Measurements from ENCODE around the gene ERBIN.
A peak's percentile ranks its signal among the peaks of the same experiment; 100 is the strongest.

The ERBIN gene

GRCh38 chr5:65981548-65981947 lies 55.2 kb downstream of the ERBIN start:
- no peak overlapping the region for H2BK5ac ChIP-seq (ENCODE audit: low read depth, low read length, poor library complexity, severe bottlenecking)
- no peaks in the 10 kb centered on the region for H3K27me3 ChIP-seq (ENCODE audit: control insufficient read depth in 1 of 2, insufficient read depth in 1 of 2, low read length in 2 of 2)
- no peak overlapping the region for H3K4me3 ChIP-seq (ENCODE audit: insufficient read depth in 1 of 2, low read depth in 1 of 2, low read length in 2 of 2)
- H3K14ac ChIP-seq (ENCODE audit: low read length in 2 of 2): no peak overlapping the region
- no peaks in the 10 kb centered on the region for H3K9me3 ChIP-seq (ENCODE audit: control insufficient read depth, low read length)
- H3K18ac ChIP-seq (ENCODE audit: low read depth in 1 of 2, low read length in 2 of 2): no peak overlapping the region
- H3K4me2 ChIP-seq (ENCODE audit: low read length, poor library complexity, severe bottlenecking): no peak overlapping the region
- no peak overlapping the region for H2BK12ac ChIP-seq (ENCODE audit: low read length in 2 of 2)
- no peak for DNase-seq
- peaks cover 0 to 10% of the 10 kb centered on the region in 2 experiments for H3K36me3 ChIP-seq (ENCODE audit: control insufficient read depth in 1 of 2, insufficient read depth in 2 of 2, low read depth in 1 of 2, low read length in 2 of 2)
- no peak overlapping the region for H4K91ac ChIP-seq (ENCODE audit: low read length)
- no peak overlapping the region for H4K8ac ChIP-seq (ENCODE audit: low read length)
- H3K9ac ChIP-seq (ENCODE audit: low read length): no peak overlapping the region
- 75% methylated on average over 1 of the region's 1 CpG for WGBS
- no peak overlapping the region for H2BK15ac ChIP-seq (ENCODE audit: low read depth, poor library complexity, severe bottlenecking)
- H3K27ac ChIP-seq (ENCODE audit: low read length, poor library complexity, severe bottlenecking): no peak overlapping the region
- H3K4me1 ChIP-seq (ENCODE audit: control insufficient read depth, insufficient read depth, low read depth, low read length): peaks cover 13% of the 10 kb centered on the region
- no peak overlapping the region for H3K23ac ChIP-seq (ENCODE audit: low read length in 2 of 2)
- H2AK5ac ChIP-seq (ENCODE audit: low read length, severe bottlenecking): no peak overlapping the region
- H3K4ac ChIP-seq (ENCODE audit: low read depth in 1 of 2, low read length in 2 of 2): no peak overlapping the region
- peaks cover 6% of the 10 kb centered on the region for H3K79me1 ChIP-seq (replicated peaks; ENCODE audit: low read length, poor library complexity, severe bottlenecking)
- no peak overlapping the region for H2BK120ac ChIP-seq (ENCODE audit: low read depth, low read length)
- H2AFZ ChIP-seq (ENCODE audit: low read depth, low read length): no peak overlapping the region

GRCh38 chr5:65981969-65982619 lies 55.7 kb downstream of the ERBIN start:
- Histone ChIP-seq H3K4me1 (ENCODE audit: control insufficient read depth, insufficient read depth, low read depth, low read length) (peaks cover 14% of the 10 kb centered on the region), H3K9ac (ENCODE audit: low read length) (no peak overlapping the region), H3K27ac (ENCODE audit: low read length, poor library complexity, severe bottlenecking) (no peak overlapping the region), H3K18ac (ENCODE audit: low read depth in 1 of 2, low read length in 2 of 2) (no peak overlapping the region), H3K4ac (ENCODE audit: low read depth in 1 of 2, low read length in 2 of 2) (no peak overlapping the region), H3K23ac (ENCODE audit: low read length in 2 of 2) (no peak overlapping the region), H3K79me1 (replicated peaks; ENCODE audit: low read length, poor library complexity, severe bottlenecking) (peaks cover 6% of the 10 kb centered on the region), H2BK5ac (ENCODE audit: low read depth, low read length, poor library complexity, severe bottlenecking) (no peak overlapping the region), H3K27me3 (ENCODE audit: control insufficient read depth in 1 of 2, insufficient read depth in 1 of 2, low read length in 2 of 2) (no peaks in the 10 kb centered on the region), H3K4me3 (ENCODE audit: insufficient read depth in 1 of 2, low read depth in 1 of 2, low read length in 2 of 2) (no peak overlapping the region), H4K91ac (ENCODE audit: low read length) (no peak overlapping the region), H2BK120ac (ENCODE audit: low read depth, low read length) (no peak overlapping the region), H2AK5ac (ENCODE audit: low read length, severe bottlenecking) (no peak overlapping the region), H3K9me3 (ENCODE audit: control insufficient read depth, low read length) (no peaks in the 10 kb centered on the region), H3K14ac (ENCODE audit: low read length in 2 of 2) (no peak overlapping the region), H2AFZ (ENCODE audit: low read depth, low read length) (no peak overlapping the region), H2BK12ac (ENCODE audit: low read length in 2 of 2) (no peak overlapping the region), H2BK15ac (ENCODE audit: low read depth, poor library complexity, severe bottlenecking) (no peak overlapping the region), H3K4me2 (ENCODE audit: low read length, poor library complexity, severe bottlenecking) (no peak overlapping the region), H4K8ac (ENCODE audit: low read length) (no peak overlapping the region), H3K36me3 (ENCODE audit: control insufficient read depth in 1 of 2, insufficient read depth in 2 of 2, low read depth in 1 of 2, low read length in 2 of 2) (peaks cover 0 to 10% of the 10 kb centered on the region in 2 experiments)
- no peak for DNase-seq
- 100% methylated on average over 1 of the region's 3 CpGs for whole genome bisulfite sequencing

- no peak overlapping the region for H3K23ac ChIP-seq (ENCODE audit: low read length in 2 of 2)
- no peak overlapping the region for H3K4ac ChIP-seq (ENCODE audit: low read depth in 1 of 2, low read length in 2 of 2)
- no peaks in the 10 kb centered on the region for H3K9me3 ChIP-seq (ENCODE audit: control insufficient read depth, low read length)
- H3K27ac ChIP-seq (ENCODE audit: low read length, poor library complexity, severe bottlenecking): no peak overlapping the region
- H3K27me3 ChIP-seq (ENCODE audit: control insufficient read depth in 1 of 2, insufficient read depth in 1 of 2, low read length in 2 of 2): no peaks in the 10 kb centered on the region
- H4K91ac ChIP-seq (ENCODE audit: low read length): no peak overlapping the region
- peaks cover 0 to 10% of the 10 kb centered on the region in 2 experiments for H3K36me3 ChIP-seq (ENCODE audit: control insufficient read depth in 1 of 2, insufficient read depth in 2 of 2, low read depth in 1 of 2, low read length in 2 of 2)
- no peak for DNase-seq
- no peak overlapping the region for H2BK5ac ChIP-seq (ENCODE audit: low read depth, low read length, poor library complexity, severe bottlenecking)
- no peak overlapping the region for H2BK120ac ChIP-seq (ENCODE audit: low read depth, low read length)
- no peak overlapping the region for H3K14ac ChIP-seq (ENCODE audit: low read length in 2 of 2)
- H4K8ac ChIP-seq (ENCODE audit: low read length): no peak overlapping the region
- no peak overlapping the region for H3K4me2 ChIP-seq (ENCODE audit: low read length, poor library complexity, severe bottlenecking)
- no peak overlapping the region for H2BK15ac ChIP-seq (ENCODE audit: low read depth, poor library complexity, severe bottlenecking)
- no peak overlapping the region for H3K4me3 ChIP-seq (ENCODE audit: insufficient read depth in 1 of 2, low read depth in 1 of 2, low read length in 2 of 2)
- H3K18ac ChIP-seq (ENCODE audit: low read depth in 1 of 2, low read length in 2 of 2): no peak overlapping the region
- no peak overlapping the region for H3K9ac ChIP-seq (ENCODE audit: low read length)
- no peak overlapping the region for H2AK5ac ChIP-seq (ENCODE audit: low read length, severe bottlenecking)
- peaks cover 6% of the 10 kb centered on the region for H3K79me1 ChIP-seq (replicated peaks; ENCODE audit: low read length, poor library complexity, severe bottlenecking)
- H2AFZ ChIP-seq (ENCODE audit: low read depth, low read length): no peak overlapping the region
- WGBS: 80% methylated on average over 1 of the region's 1 CpG
- H2BK12ac ChIP-seq (ENCODE audit: low read length in 2 of 2): no peak overlapping the region
- peaks cover 18% of the 10 kb centered on the region for H3K4me1 ChIP-seq (ENCODE audit: control insufficient read depth, insufficient read depth, low read depth, low read length)
Measured at GRCh38 chr5:65982635-65983034, 56.3 kb downstream of the ERBIN start.

- Histone ChIP-seq H3K4ac (ENCODE audit: low read depth in 1 of 2, low read length in 2 of 2) (no peak overlapping the region), H3K9me3 (ENCODE audit: control insufficient read depth, low read length) (no peaks in the 10 kb centered on the region), H4K8ac (ENCODE audit: low read length) (peak overlapping the region; percentile 49), H3K18ac (ENCODE audit: low read depth in 1 of 2, low read length in 2 of 2) (peak overlapping the region in 1 of 2 experiments; percentile 68), H3K14ac (ENCODE audit: low read length in 2 of 2) (peak overlapping the region in 1 of 2 experiments; percentile 39), H4K91ac (ENCODE audit: low read length) (no peak overlapping the region), H2AFZ (ENCODE audit: low read depth, low read length) (no peak overlapping the region), H3K36me3 (ENCODE audit: control insufficient read depth in 1 of 2, insufficient read depth in 2 of 2, low read depth in 1 of 2, low read length in 2 of 2) (peaks cover 0 to 13% of the 10 kb centered on the region in 2 experiments), H3K4me2 (ENCODE audit: low read length, poor library complexity, severe bottlenecking) (no peak overlapping the region), H2BK15ac (ENCODE audit: low read depth, poor library complexity, severe bottlenecking) (no peak overlapping the region), H3K27ac (ENCODE audit: low read length, poor library complexity, severe bottlenecking) (no peak overlapping the region), H2AK5ac (ENCODE audit: low read length, severe bottlenecking) (peak overlapping the region; percentile 19), H3K9ac (ENCODE audit: low read length) (no peak overlapping the region), H2BK12ac (ENCODE audit: low read length in 2 of 2) (no peak overlapping the region), H3K79me1 (replicated peaks; ENCODE audit: low read length, poor library complexity, severe bottlenecking) (peaks cover 8% of the 10 kb centered on the region), H3K27me3 (ENCODE audit: control insufficient read depth in 1 of 2, insufficient read depth in 1 of 2, low read length in 2 of 2) (no peaks in the 10 kb centered on the region), H2BK5ac (ENCODE audit: low read depth, low read length, poor library complexity, severe bottlenecking) (no peak overlapping the region), H2BK120ac (ENCODE audit: low read depth, low read length) (no peak overlapping the region), H3K4me1 (ENCODE audit: control insufficient read depth, insufficient read depth, low read depth, low read length) (peaks cover 20% of the 10 kb centered on the region), H3K4me3 (ENCODE audit: insufficient read depth in 1 of 2, low read depth in 1 of 2, low read length in 2 of 2) (no peak overlapping the region), H3K23ac (ENCODE audit: low read length in 2 of 2) (no peak overlapping the region)
- DNase-seq: no peak
- WGBS: 94% methylated on average over 10 of the region's 10 CpGs
Measured at GRCh38 chr5:65984098-65984885, 57.9 kb downstream of the ERBIN start.

All from mesenchymal stem cell (in vitro differentiated cells and primary cell).